HepG2 (cell line): ENCODE measurements around the gene TEX28. TPM values are rescaled to one million over a fixed set of nuclear protein-coding genes. Genes with fewer than 3 reads are reported as not detected.

Experiments
- ATAC-seq: fragments of 200-7000 bp; cut with Tn5 transposase; 3 replicates; pipeline ENCODE4 v1.9.1; 2020; ENCODE audit warnings: mild to moderate bottlenecking, moderate library complexity
- BruUV-seq: library from RNA; stranded (reverse); fragments of 400-500 nt; replicated peaks from 2 replicates; lab custom pipeline; 2021; lab: Mats Ljungman, UMichigan
- CTCF ChIA-PET: fragments of 300-600 bp; formaldehyde crosslinking; extraction: SDS; loops from one replicate; lab custom pipeline; 2021; ENCODE audit warnings: low total read pairs, inconsistent platforms, low intra/inter-chr PET ratio; lab: Yijun Ruan, JAX
- POLR2A ChIA-PET: fragments of 350-600 bp; sonication (Branson Sonifier 250); formaldehyde crosslinking; loops from one replicate; lab custom pipeline; 2020; ENCODE audit warnings: antibody characterized with exemption, inconsistent platforms; lab: Yijun Ruan, JAX
- DNase-seq: peaks from one replicate; pipeline ENCODE4 v3.0.0-alpha.2; 2015; ENCODE audit warnings: low spot score
- FAIRE-seq: peaks from 3 replicates; lab custom pipeline; 2011; peaks lifted over from hg19 to GRCh38; lab: Jason Lieb, UNC
- H2AFZ ChIP-seq: one replicate; pipeline ENCODE4 v1.6.1; 2011; ENCODE audit warnings: low read length, inconsistent platforms
- H3K27ac ChIP-seq: fragments of 300-600 bp; 3 replicates; pipeline ENCODE4 v1.8.0; 2011; ENCODE audit warnings: mixed run types, mild to moderate bottlenecking, mixed read lengths, low read length, inconsistent platforms; ENCODE audit not compliant: insufficient read depth; ENCODE audit errors: extremely low read length
- H3K27me3 ChIP-seq, 2 experiments: fragments of 200-600 bp in 1 of 2; 2 replicates in 1 of 2; 3 replicates in 1 of 2; pipeline versions ENCODE4 v1.6.0 to v1.8.0; 2011; ENCODE audit warnings: low read length in 2 of 2, mild to moderate bottlenecking in 2 of 2, moderate library complexity in 2 of 2, inconsistent platforms in 1 of 2; ENCODE audit not compliant: insufficient read depth in 2 of 2, control insufficient read depth in 1 of 2
- H3K36me3 ChIP-seq, 2 experiments: fragments of 200-600 bp in 1 of 2; replicated peaks in 1 of 2; 2 replicates in 1 of 2; 3 replicates in 1 of 2; pipeline versions ENCODE4 v1.5.1 to v1.8.0; 2011; ENCODE audit warnings: low read length in 2 of 2, inconsistent platforms in 1 of 2; ENCODE audit not compliant: insufficient read depth in 2 of 2, control insufficient read depth in 1 of 2
- H3K4me1 ChIP-seq: 2 replicates; pipeline ENCODE4 v1.5.1; 2012; ENCODE audit warnings: low read length, inconsistent platforms; ENCODE audit not compliant: insufficient read depth
- H3K4me2 ChIP-seq: 2 replicates; pipeline ENCODE4 v1.6.0; 2011; ENCODE audit warnings: low read depth, low read length, inconsistent platforms
- H3K4me3 ChIP-seq, 3 experiments: fragments of 200-600 bp in 1 of 3; sonication (generic), shearing (Covaris generic) in 1 of 3; replicated peaks in 1 of 3; 2 replicates each; pipeline ENCODE4 v1.5.1; 2011 to 2016; ENCODE audit warnings: low read length in 3 of 3, inconsistent platforms in 2 of 3, low read depth in 2 of 3, mild to moderate bottlenecking in 2 of 3, control low read depth in 1 of 3, mixed read lengths in 1 of 3; ENCODE audit not compliant: insufficient read depth in 1 of 3
- H3K79me2 ChIP-seq: one replicate; pipeline ENCODE4 v1.6.1; 2011; ENCODE audit warnings: low read length, inconsistent platforms; ENCODE audit not compliant: insufficient read depth
- H3K9ac ChIP-seq: 2 replicates; pipeline ENCODE4 v1.6.0; 2011; ENCODE audit warnings: mild to moderate bottlenecking, low read depth, low read length, inconsistent platforms; ENCODE audit not compliant: insufficient read depth
- H3K9me3 ChIP-seq: 2 replicates; pipeline ENCODE4 v1.5.1; 2012; ENCODE audit warnings: mild to moderate bottlenecking, low read length
- H4K20me1 ChIP-seq: 2 replicates; pipeline ENCODE4 v1.6.0; 2011; ENCODE audit warnings: inconsistent platforms, mild to moderate bottlenecking, low read length, moderate library complexity; ENCODE audit not compliant: insufficient read depth
- CHCHD3 ChIP-seq: sonication (generic); formaldehyde crosslinking; IDR thresholded peaks from 2 replicates; pipeline ENCODE4 v1.8.0; 2022; ENCODE audit warnings: mild to moderate bottlenecking, missing genetic modification reagents, moderate library complexity
- ERF ChIP-seq: IDR thresholded peaks from 2 replicates; pipeline ENCODE4 v1.6.1; 2018; ENCODE audit warnings: missing biosample characterization, missing genetic modification reagents
- FOXM1 ChIP-seq: sonication (generic); formaldehyde crosslinking; IDR thresholded peaks from 2 replicates; pipeline ENCODE4 v1.5.0; 2020; ENCODE audit warnings: missing genetic modification reagents
- GPN1 ChIP-seq: sonication (generic); formaldehyde crosslinking; IDR thresholded peaks from 2 replicates; pipeline ENCODE4 v1.5.1; 2020; ENCODE audit warnings: missing genetic modification reagents, borderline replicate concordance
- HHEX ChIP-seq: IDR thresholded peaks from 2 replicates; pipeline ENCODE4 v1.6.1; 2016; ENCODE audit warnings: control low read depth
- MAFK ChIP-seq, 2 experiments: IDR thresholded peaks in 1 of 2; conservative IDR thresholded peaks in 1 of 2; 2 replicates each; pipeline ENCODE4 v1.6.1; 2011; ENCODE audit warnings: improper control_type of control experiment in 2 of 2, low read length in 2 of 2
- PRDM4 ChIP-seq: sonication (generic); formaldehyde crosslinking; IDR thresholded peaks from 2 replicates; pipeline ENCODE4 v1.9.0; 2021; ENCODE audit warnings: missing genetic modification reagents, borderline replicate concordance
- ZNF18 ChIP-seq: sonication (generic); formaldehyde crosslinking; IDR thresholded peaks from 2 replicates; pipeline ENCODE4 v1.8.0; 2022; ENCODE audit warnings: mild to moderate bottlenecking, missing genetic modification reagents; ENCODE audit not compliant: insufficient replicate concordance
- ZNF564 ChIP-seq: sonication (generic); formaldehyde crosslinking; IDR thresholded peaks from 2 replicates; pipeline ENCODE4 v1.8.1; 2023; ENCODE audit warnings: mild to moderate bottlenecking, missing genetic modification reagents
- ZNF597 ChIP-seq: sonication (generic); formaldehyde crosslinking; IDR thresholded peaks from 2 replicates; pipeline ENCODE4 v1.5.0; 2020; ENCODE audit warnings: missing genetic modification reagents
- WGBS: methylation state at CpG from one replicate; pipeline ENCODE4 v1.1.6; 2017; ENCODE audit warnings: low lambda C conversion rate; 5-methylcytosine and 5-hydroxymethylcytosine counted together
- in situ Hi-C: cut with HindIII; loops from 2 replicates; pipeline ENCODE4 v1.10.0; 2017; ENCODE audit warnings: low pct_unique_long_range_greater_than_20kb; ENCODE audit not compliant: extremely low pct_ligation_motif_present
- intact Hi-C: fragments of 100-400 bp; cut with micrococcal nuclease; formaldehyde crosslinking; loops from one replicate; pipeline ENCODE4 v1.10.0; 2022; ENCODE audit not compliant: unreplicated experiment
- polyA plus RNA-seq, 8 experiments: library from polyadenylated mRNA; depleted of rRNA in 3 of 8; stranded (reverse) in 7 of 8; unstranded in 1 of 8; fragments of >200 nt; fragmentation: Illumina TruSeq in 4 of 8; extraction: Trizol in 4 of 8; gene quantifications; 2 replicates each; pipeline versions ENCODE4 v1.2.1 to v1.2.3, GENCODE V29; 2011 to 2016; ENCODE audit warnings: low read depth in 4 of 8, missing spikeins in 1 of 8, mixed read lengths in 1 of 8; ENCODE audit not compliant: insufficient read depth in 1 of 8
- total RNA-seq, 5 experiments: library from RNA; depleted of rRNA; stranded (reverse); fragments of >200 nt; fragmentation: Illumina TruSeq; extraction: Trizol; gene quantifications; 2 replicates each; pipeline ENCODE4 v1.2.3, GENCODE V29; 2016; ENCODE audit warnings: low read depth in 1 of 5
- TF ChIP-seq, protein P1 (sequence below): sonication (generic); formaldehyde crosslinking; conservative IDR thresholded peaks from 2 replicates; pipeline ENCODE4 v1.8.1; 2023; ENCODE audit warnings: missing genetic modification reagents
- TF ChIP-seq, protein P2 (sequence below): sonication (generic); formaldehyde crosslinking; IDR thresholded peaks from 2 replicates; pipeline ENCODE4 v1.4.0; 2020; ENCODE audit warnings: missing genetic modification reagents, borderline replicate concordance
- TF ChIP-seq, protein P3 (sequence below): sonication (generic); formaldehyde crosslinking; IDR thresholded peaks from 2 replicates; pipeline ENCODE4 v1.5.0; 2020; ENCODE audit warnings: mild to moderate bottlenecking, missing genetic modification reagents

Gene TEX28
- total and polyA plus RNA-seq, 2 of the 13 experiments (the other 11 are each of a cell fraction or from before 2014, with no cell fraction given) = not detected

GRCh38 chrX:154312116-154312515, 17.2 kb upstream of the TEX28 start:
- ATAC-seq (no peak), DNase-seq (no peak), FAIRE-seq (no peak)
- intact Hi-C loops = no loop called here
- no peak overlapping the region for H3K4me3 ChIP-seq
- H2AFZ ChIP-seq = no peak overlapping the region
- no peaks in the 10 kb centered on the region for H3K9me3 ChIP-seq
- ChIA-PET POLR2A (no interaction called here), CTCF (no interaction called here)
- no peak overlapping the region for H3K4me2 ChIP-seq
- no TSS peak for BruUV-seq
- no peaks in the 10 kb centered on the region for H3K36me3 ChIP-seq
- H3K27ac ChIP-seq = no peak overlapping the region
- H4K20me1 ChIP-seq = no peaks in the 10 kb centered on the region
- peaks cover 11% of the 10 kb centered on the region for H3K4me1 ChIP-seq
- 100% methylated on average over 2 of the region's 7 CpGs for WGBS
- no peak overlapping the region for H3K9ac ChIP-seq
- H3K27me3 ChIP-seq = no peaks in the 10 kb centered on the region
- H3K79me2 ChIP-seq = no peaks in the 10 kb centered on the region
- in situ Hi-C loops = no loop called here
- TF ChIP-seq ERF (CRISPR knock-in tag) (no peak), PRDM4 (CRISPR knock-in tag) (no peak), ZNF597 (CRISPR knock-in tag) (no peak), MAFK (conservative IDR thresholded peaks at IDR 0.05 in 1 of 2, IDR thresholded peaks at IDR 0.05 in 1 of 2; ENCODE audit: low read length in 2 of 2) (no peak), CHCHD3 (CRISPR knock-in tag) (no peak), FOXM1 (CRISPR knock-in tag) (no peak), ZNF18 (no peak), GPN1 (CRISPR knock-in tag) (no peak), HHEX (CRISPR knock-in tag) (no peak), ZNF564 (no peak)
- TF ChIP-seq, protein P1, sequence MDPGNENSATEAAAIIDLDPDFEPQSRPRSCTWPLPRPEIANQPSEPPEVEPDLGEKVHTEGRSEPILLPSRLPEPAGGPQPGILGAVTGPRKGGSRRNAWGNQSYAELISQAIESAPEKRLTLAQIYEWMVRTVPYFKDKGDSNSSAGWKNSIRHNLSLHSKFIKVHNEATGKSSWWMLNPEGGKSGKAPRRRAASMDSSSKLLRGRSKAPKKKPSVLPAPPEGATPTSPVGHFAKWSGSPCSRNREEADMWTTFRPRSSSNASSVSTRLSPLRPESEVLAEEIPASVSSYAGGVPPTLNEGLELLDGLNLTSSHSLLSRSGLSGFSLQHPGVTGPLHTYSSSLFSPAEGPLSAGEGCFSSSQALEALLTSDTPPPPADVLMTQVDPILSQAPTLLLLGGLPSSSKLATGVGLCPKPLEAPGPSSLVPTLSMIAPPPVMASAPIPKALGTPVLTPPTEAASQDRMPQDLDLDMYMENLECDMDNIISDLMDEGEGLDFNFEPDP (CRISPR knock-in tag) = no peak
- TF ChIP-seq, protein P2, sequence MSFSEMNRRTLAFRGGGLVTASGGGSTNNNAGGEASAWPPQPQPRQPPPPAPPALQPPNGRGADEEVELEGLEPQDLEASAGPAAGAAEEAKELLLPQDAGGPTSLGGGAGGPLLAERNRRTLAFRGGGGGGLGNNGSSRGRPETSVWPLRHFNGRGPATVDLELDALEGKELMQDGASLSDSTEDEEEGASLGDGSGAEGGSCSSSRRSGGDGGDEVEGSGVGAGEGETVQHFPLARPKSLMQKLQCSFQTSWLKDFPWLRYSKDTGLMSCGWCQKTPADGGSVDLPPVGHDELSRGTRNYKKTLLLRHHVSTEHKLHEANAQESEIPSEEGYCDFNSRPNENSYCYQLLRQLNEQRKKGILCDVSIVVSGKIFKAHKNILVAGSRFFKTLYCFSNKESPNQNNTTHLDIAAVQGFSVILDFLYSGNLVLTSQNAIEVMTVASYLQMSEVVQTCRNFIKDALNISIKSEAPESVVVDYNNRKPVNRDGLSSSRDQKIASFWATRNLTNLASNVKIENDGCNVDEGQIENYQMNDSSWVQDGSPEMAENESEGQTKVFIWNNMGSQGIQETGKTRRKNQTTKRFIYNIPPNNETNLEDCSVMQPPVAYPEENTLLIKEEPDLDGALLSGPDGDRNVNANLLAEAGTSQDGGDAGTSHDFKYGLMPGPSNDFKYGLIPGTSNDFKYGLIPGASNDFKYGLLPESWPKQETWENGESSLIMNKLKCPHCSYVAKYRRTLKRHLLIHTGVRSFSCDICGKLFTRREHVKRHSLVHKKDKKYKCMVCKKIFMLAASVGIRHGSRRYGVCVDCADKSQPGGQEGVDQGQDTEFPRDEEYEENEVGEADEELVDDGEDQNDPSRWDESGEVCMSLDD (CRISPR knock-in tag) = no peak
- TF ChIP-seq, protein P3, sequence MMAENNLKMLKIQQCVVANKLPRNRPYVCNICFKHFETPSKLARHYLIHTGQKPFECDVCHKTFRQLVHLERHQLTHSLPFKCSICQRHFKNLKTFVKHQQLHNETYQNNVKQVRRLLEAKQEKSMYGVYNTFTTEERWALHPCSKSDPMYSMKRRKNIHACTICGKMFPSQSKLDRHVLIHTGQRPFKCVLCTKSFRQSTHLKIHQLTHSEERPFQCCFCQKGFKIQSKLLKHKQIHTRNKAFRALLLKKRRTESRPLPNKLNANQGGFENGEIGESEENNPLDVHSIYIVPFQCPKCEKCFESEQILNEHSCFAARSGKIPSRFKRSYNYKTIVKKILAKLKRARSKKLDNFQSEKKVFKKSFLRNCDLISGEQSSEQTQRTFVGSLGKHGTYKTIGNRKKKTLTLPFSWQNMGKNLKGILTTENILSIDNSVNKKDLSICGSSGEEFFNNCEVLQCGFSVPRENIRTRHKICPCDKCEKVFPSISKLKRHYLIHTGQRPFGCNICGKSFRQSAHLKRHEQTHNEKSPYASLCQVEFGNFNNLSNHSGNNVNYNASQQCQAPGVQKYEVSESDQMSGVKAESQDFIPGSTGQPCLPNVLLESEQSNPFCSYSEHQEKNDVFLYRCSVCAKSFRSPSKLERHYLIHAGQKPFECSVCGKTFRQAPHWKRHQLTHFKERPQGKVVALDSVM (CRISPR knock-in tag) = no peak
